HepG2 (cell line): ENCODE data around the gene TACC2. TPM values are rescaled to one million over a fixed set of nuclear protein-coding genes. Genes with fewer than 3 reads are reported as not detected.

Source experiments
- AKAP8 ChIP-seq: sonication (generic); formaldehyde crosslinking; IDR thresholded peaks from 2 replicates; pipeline ENCODE4 v1.5.1; 2020; ENCODE audit warnings: mild to moderate bottlenecking, missing genetic modification reagents
- ELF4 ChIP-seq: sonication (generic); formaldehyde crosslinking; IDR thresholded peaks from 2 replicates; pipeline ENCODE4 v1.5.0; 2020; ENCODE audit warnings: missing genetic modification reagents, mild to moderate bottlenecking, moderate library complexity, borderline replicate concordance
- FLYWCH1 ChIP-seq: sonication (generic); formaldehyde crosslinking; IDR thresholded peaks from 2 replicates; pipeline ENCODE4 v1.8.1; 2023; ENCODE audit warnings: mild to moderate bottlenecking, missing genetic modification reagents
- FOXO4 ChIP-seq: sonication (generic); formaldehyde crosslinking; conservative IDR thresholded peaks from 2 replicates; pipeline ENCODE4 v1.8.1; 2023; ENCODE audit warnings: missing genetic modification reagents
- HCFC1 ChIP-seq: fragments of 150-350 bp; IDR thresholded peaks from 2 replicates; pipeline ENCODE4 v1.6.1; 2014; ENCODE audit warnings: low read depth, low read length
- HOXD1 ChIP-seq: sonication (generic); formaldehyde crosslinking; IDR thresholded peaks from 2 replicates; pipeline ENCODE4 v1.5.0; 2020; ENCODE audit warnings: missing genetic modification reagents
- ISL2 ChIP-seq: sonication (generic); formaldehyde crosslinking; IDR thresholded peaks from 2 replicates; pipeline ENCODE4 v1.5.0; 2020; ENCODE audit warnings: missing genetic modification reagents
- MIXL1 ChIP-seq: IDR thresholded peaks from 2 replicates; pipeline ENCODE4 v1.6.1; 2016
- MTF1 ChIP-seq: sonication (generic); formaldehyde crosslinking; IDR thresholded peaks from 2 replicates; pipeline ENCODE4 v1.5.0; 2020; ENCODE audit warnings: missing genetic modification reagents
- SNRNP70 ChIP-seq: fragments of 200-400 bp; formaldehyde crosslinking; IDR thresholded peaks from 2 replicates; pipeline ENCODE4 v1.6.1; 2017; ENCODE audit warnings: mild to moderate bottlenecking, low read depth, low read length, moderate library complexity
- SP5 ChIP-seq: IDR thresholded peaks from 2 replicates; pipeline ENCODE4 v1.6.1; 2016; ENCODE audit warnings: low read depth, borderline replicate concordance
- YEATS4 ChIP-seq: sonication (generic); formaldehyde crosslinking; IDR thresholded peaks from 2 replicates; pipeline ENCODE4 v1.4.0; 2020; ENCODE audit warnings: missing genetic modification reagents, borderline replicate concordance
- ZFP82 ChIP-seq: sonication (generic); formaldehyde crosslinking; IDR thresholded peaks from 2 replicates; pipeline ENCODE4 v1.5.1; 2020; ENCODE audit warnings: mild to moderate bottlenecking, missing genetic modification reagents, borderline replicate concordance
- ZNF296 ChIP-seq: sonication (generic); formaldehyde crosslinking; conservative IDR thresholded peaks from 2 replicates; pipeline ENCODE4 v1.5.0; 2020; ENCODE audit warnings: mild to moderate bottlenecking, missing genetic modification reagents
- ZNF331 ChIP-seq: sonication (generic); formaldehyde crosslinking; IDR thresholded peaks from 2 replicates; pipeline ENCODE4 v1.4.0; 2020; ENCODE audit warnings: missing genetic modification reagents
- ZNF543 ChIP-seq: sonication (generic); formaldehyde crosslinking; IDR thresholded peaks from 2 replicates; pipeline ENCODE4 v1.4.0; 2020; ENCODE audit warnings: mild to moderate bottlenecking, missing genetic modification reagents
- ZNF546 ChIP-seq: sonication (generic); formaldehyde crosslinking; conservative IDR thresholded peaks from 2 replicates; pipeline ENCODE4 v1.8.1; 2023; ENCODE audit warnings: mild to moderate bottlenecking, missing genetic modification reagents
- ZNF687 ChIP-seq: sonication (generic); formaldehyde crosslinking; IDR thresholded peaks from 2 replicates; pipeline ENCODE4 v1.5.1; 2020; ENCODE audit warnings: mild to moderate bottlenecking, missing genetic modification reagents, moderate library complexity
- ZNF777 ChIP-seq: sonication (generic); formaldehyde crosslinking; IDR thresholded peaks from 2 replicates; pipeline ENCODE4 v1.4.0; 2020; ENCODE audit warnings: missing genetic modification reagents
- ZNF782 ChIP-seq: sonication (generic); formaldehyde crosslinking; IDR thresholded peaks from 2 replicates; pipeline ENCODE4 v1.4.0; 2020; ENCODE audit warnings: missing genetic modification reagents, mild to moderate bottlenecking, borderline replicate concordance
- polyA plus RNA-seq, 8 experiments: library from polyadenylated mRNA; depleted of rRNA in 3 of 8; stranded (reverse) in 7 of 8; unstranded in 1 of 8; fragments of >200 nt; fragmentation: Illumina TruSeq in 4 of 8; extraction: Trizol in 4 of 8; gene quantifications; 2 replicates each; pipeline versions ENCODE4 v1.2.1 to v1.2.3, GENCODE V29; 2011 to 2016; ENCODE audit warnings: low read depth in 4 of 8, missing spikeins in 1 of 8, mixed read lengths in 1 of 8; ENCODE audit not compliant: insufficient read depth in 1 of 8
- total RNA-seq, 5 experiments: library from RNA; depleted of rRNA; stranded (reverse); fragments of >200 nt; fragmentation: Illumina TruSeq; extraction: Trizol; gene quantifications; 2 replicates each; pipeline ENCODE4 v1.2.3, GENCODE V29; 2016; ENCODE audit warnings: low read depth in 1 of 5
- TF ChIP-seq, protein P1 (sequence below): IDR thresholded peaks from 2 replicates; pipeline ENCODE4 v1.4.0; 2020; ENCODE audit warnings: mild to moderate bottlenecking, missing genetic modification reagents

Gene TACC2
- total and polyA plus RNA-seq, 2 of the 13 experiments (the other 11 are each of a cell fraction or from before 2014, with no cell fraction given): 11.8 to 16.0 TPM

GRCh38 chr10:122176232-122177213, 187.6 kb downstream of the TACC2 start (continued):
- no peak for TF ChIP-seq SP5 (CRISPR knock-in tag)
- TF ChIP-seq ZNF687: no peak
- TF ChIP-seq ELF4 (CRISPR knock-in tag): no peak
- no peak for TF ChIP-seq SNRNP70
- TF ChIP-seq FOXO4: no peak
- TF ChIP-seq FLYWCH1: no peak
- TF ChIP-seq HCFC1: no peak
- TF ChIP-seq ZNF546 (CRISPR knock-in tag): no peak
- TF ChIP-seq ZFP82 (CRISPR knock-in tag): no peak
- TF ChIP-seq, protein P1, sequence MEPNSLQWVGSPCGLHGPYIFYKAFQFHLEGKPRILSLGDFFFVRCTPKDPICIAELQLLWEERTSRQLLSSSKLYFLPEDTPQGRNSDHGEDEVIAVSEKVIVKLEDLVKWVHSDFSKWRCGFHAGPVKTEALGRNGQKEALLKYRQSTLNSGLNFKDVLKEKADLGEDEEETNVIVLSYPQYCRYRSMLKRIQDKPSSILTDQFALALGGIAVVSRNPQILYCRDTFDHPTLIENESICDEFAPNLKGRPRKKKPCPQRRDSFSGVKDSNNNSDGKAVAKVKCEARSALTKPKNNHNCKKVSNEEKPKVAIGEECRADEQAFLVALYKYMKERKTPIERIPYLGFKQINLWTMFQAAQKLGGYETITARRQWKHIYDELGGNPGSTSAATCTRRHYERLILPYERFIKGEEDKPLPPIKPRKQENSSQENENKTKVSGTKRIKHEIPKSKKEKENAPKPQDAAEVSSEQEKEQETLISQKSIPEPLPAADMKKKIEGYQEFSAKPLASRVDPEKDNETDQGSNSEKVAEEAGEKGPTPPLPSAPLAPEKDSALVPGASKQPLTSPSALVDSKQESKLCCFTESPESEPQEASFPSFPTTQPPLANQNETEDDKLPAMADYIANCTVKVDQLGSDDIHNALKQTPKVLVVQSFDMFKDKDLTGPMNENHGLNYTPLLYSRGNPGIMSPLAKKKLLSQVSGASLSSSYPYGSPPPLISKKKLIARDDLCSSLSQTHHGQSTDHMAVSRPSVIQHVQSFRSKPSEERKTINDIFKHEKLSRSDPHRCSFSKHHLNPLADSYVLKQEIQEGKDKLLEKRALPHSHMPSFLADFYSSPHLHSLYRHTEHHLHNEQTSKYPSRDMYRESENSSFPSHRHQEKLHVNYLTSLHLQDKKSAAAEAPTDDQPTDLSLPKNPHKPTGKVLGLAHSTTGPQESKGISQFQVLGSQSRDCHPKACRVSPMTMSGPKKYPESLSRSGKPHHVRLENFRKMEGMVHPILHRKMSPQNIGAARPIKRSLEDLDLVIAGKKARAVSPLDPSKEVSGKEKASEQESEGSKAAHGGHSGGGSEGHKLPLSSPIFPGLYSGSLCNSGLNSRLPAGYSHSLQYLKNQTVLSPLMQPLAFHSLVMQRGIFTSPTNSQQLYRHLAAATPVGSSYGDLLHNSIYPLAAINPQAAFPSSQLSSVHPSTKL (CRISPR knock-in tag): peak; percentile 78
- TF ChIP-seq ZNF777 (CRISPR knock-in tag): no peak
- no peak for TF ChIP-seq ZNF782 (CRISPR knock-in tag)
- TF ChIP-seq ZNF331: peak; percentile 75
- TF ChIP-seq ZNF296: no peak
- 0 out of 2 replicates have a peak, but pooled peaks have one; percentile 33 for TF ChIP-seq ISL2 (CRISPR knock-in tag)
- no peak for TF ChIP-seq ZNF543
- TF ChIP-seq HOXD1 (CRISPR knock-in tag): no peak
- peak; percentile 49; the same call in 1 of the 2 replicates for TF ChIP-seq MIXL1
- no peak for TF ChIP-seq AKAP8
- TF ChIP-seq YEATS4 (CRISPR knock-in tag): no peak
- TF ChIP-seq MTF1 (CRISPR knock-in tag): no peak
